HG02870 (cell line): Measurements from ENCODE around the gene TMEM258.

Experiments
- ATAC-seq: cut with Tn5 transposase; IDR thresholded peaks from one replicate; pipeline ENCODE4 v1.9.1; 2021; ENCODE audit warnings: mild to moderate bottlenecking, moderate library complexity; ENCODE audit not compliant: unreplicated experiment

The TMEM258 gene

GRCh38 chr11:61744609-61745156 lies 47.7 kb downstream of the TMEM258 start:
- ATAC-seq: no peak

- no peak for ATAC-seq
These were observed 48.2 kb downstream of the TMEM258 start for GRCh38 chr11:61744181-61744580.

GRCh38 chr11:61743486-61744095 lies 48.8 kb downstream of the TMEM258 start:
- no peak for ATAC-seq

GRCh38 chr11:61742391-61742790 lies 50.0 kb downstream of the TMEM258 start:
- ATAC-seq: no peak

- no peak for ATAC-seq
These were observed 52.4 kb downstream of the TMEM258 start for GRCh38 chr11:61739966-61740365.

GRCh38 chr11:61739413-61739812 lies 53.0 kb downstream of the TMEM258 start:
- no peak for ATAC-seq
